OCI-LY7 (cell line): ENCODE measurements around the gene KSR1. TPM values are rescaled to one million over a fixed set of nuclear protein-coding genes. Genes with fewer than 3 reads are reported as not detected.

Experiments
- BruUV-seq: library from RNA; stranded (reverse); fragments of 400-500 nt; replicated peaks from 2 replicates; lab custom pipeline; 2021; lab: Mats Ljungman, UMichigan
- CTCF ChIA-PET: fragments of 300-600 bp; sonication (Branson Sonifier 250); formaldehyde crosslinking; loops from one replicate; lab custom pipeline; 2022; ENCODE audit warnings: antibody characterized with exemption; ENCODE audit not compliant: unreplicated experiment; lab: Charles Lee
- POLR2A ChIA-PET: fragments of 300-600 bp; sonication (Branson Sonifier 250); formaldehyde crosslinking; loops from one replicate; lab custom pipeline; 2022; ENCODE audit warnings: antibody characterized with exemption; lab: Charles Lee
- DNase-seq: peaks from one replicate; pipeline ENCODE4 v3.0.0-alpha.2; 2015; ENCODE audit warnings: low spot score
- H2AFZ ChIP-seq: fragments of 200-600 bp; sonication (generic), shearing (Covaris generic); 2 replicates; pipeline ENCODE4 v1.6.1; 2014; ENCODE audit warnings: mild to moderate bottlenecking, antibody characterized with exemption, low read length, moderate library complexity
- H3K27ac ChIP-seq: fragments of 200-600 bp; sonication (generic); 2 replicates; pipeline ENCODE4 v1.5.1; 2014; ENCODE audit warnings: mixed run types, low read depth, mild to moderate bottlenecking, moderate library complexity, low read length, inconsistent platforms; ENCODE audit not compliant: poor library complexity, severe bottlenecking
- H3K36me3 ChIP-seq: fragments of 200-600 bp; sonication (generic); 2 replicates; pipeline ENCODE4 v1.6.1; 2014; ENCODE audit warnings: mild to moderate bottlenecking, antibody characterized with exemption, low read length, moderate library complexity, mixed read lengths; ENCODE audit not compliant: insufficient read depth
- H3K4me1 ChIP-seq: fragments of 200-600 bp; sonication (generic); 2 replicates; pipeline ENCODE4 v1.5.1; 2014; ENCODE audit warnings: mild to moderate bottlenecking, low read length; ENCODE audit not compliant: insufficient read depth, poor library complexity, severe bottlenecking
- H3K4me2 ChIP-seq: fragments of 200-600 bp; sonication (generic); 2 replicates; pipeline ENCODE4 v1.6.1; 2014; ENCODE audit warnings: mild to moderate bottlenecking, low read length
- H3K4me3 ChIP-seq: fragments of 200-600 bp; sonication (generic); 2 replicates; pipeline ENCODE4 v1.5.1; 2014; ENCODE audit warnings: mild to moderate bottlenecking, low read depth, low read length; ENCODE audit not compliant: poor library complexity, severe bottlenecking
- H3K79me2 ChIP-seq: fragments of 200-600 bp; sonication (generic); 2 replicates; pipeline ENCODE4 v1.6.1; 2016; ENCODE audit warnings: low read depth, mild to moderate bottlenecking, low read length, moderate library complexity, mixed read lengths; ENCODE audit not compliant: insufficient read depth
- H3K9me2 ChIP-seq: fragments of 200-600 bp; sonication (generic); 2 replicates; pipeline ENCODE4 v1.6.1; 2016; ENCODE audit warnings: mild to moderate bottlenecking, low read length, mixed read lengths; ENCODE audit not compliant: insufficient read depth
- H3K9me3 ChIP-seq: fragments of 200-600 bp; sonication (generic); 2 replicates; pipeline ENCODE4 v1.6.1; 2014; ENCODE audit warnings: mild to moderate bottlenecking, mixed run types, low read length, mixed read lengths
- H4K20me1 ChIP-seq: fragments of 200-600 bp; sonication (generic); 2 replicates; pipeline ENCODE4 v1.6.1; 2014; ENCODE audit warnings: mild to moderate bottlenecking, antibody characterized with exemption, low read length, moderate library complexity, mixed read lengths; ENCODE audit not compliant: insufficient read depth
- CTCF ChIP-seq: fragments of 200-600 bp; sonication (generic); conservative IDR thresholded peaks from 2 replicates; pipeline ENCODE4 v1.5.1; 2014; ENCODE audit warnings: mild to moderate bottlenecking, antibody characterized with exemption, low read length, moderate library complexity, mixed read lengths
- EZH2phosphoT487 ChIP-seq: fragments of 200-600 bp; sonication (generic); IDR thresholded peaks from 2 replicates; pipeline ENCODE4 v1.6.1; 2018; ENCODE audit warnings: low read depth, borderline replicate concordance, mild to moderate bottlenecking, mixed run types, antibody characterized with exemption, low read length, moderate library complexity, mixed read lengths
- intact Hi-C: fragments of 100-400 bp; cut with micrococcal nuclease; formaldehyde crosslinking; loops from one replicate; pipeline ENCODE4 v1.10.0; 2022; ENCODE audit not compliant: unreplicated experiment
- total RNA-seq, 2 experiments: library from RNA; depleted of rRNA in 1 of 2; stranded (reverse); fragments of >200 nt in 1 of 2; shearing (Covaris generic) in 1 of 2; gene quantifications; 2 replicates each; pipeline ENCODE4 v1.2.3, GENCODE V29; 2014 to 2022

The KSR1 gene
- total RNA-seq, 2 experiments from 2014 or later: 2.2 to 4.1 TPM

- no peaks in the 10 kb centered on the region for H3K79me2 ChIP-seq
- no TSS peak for BruUV-seq
- no peaks in the 10 kb centered on the region for H3K9me2 ChIP-seq
- H3K4me2 ChIP-seq: no peak overlapping the region
- H3K9me3 ChIP-seq: no peaks in the 10 kb centered on the region
- H3K4me3 ChIP-seq: no peak overlapping the region
- no peak for DNase-seq
- POLR2A ChIA-PET: interaction anchor here (1.1 kb wide), 1 partner anchor 9 kb away, joined by 3 read pairs; no protein-coding TSS in a partner anchor
- CTCF ChIA-PET: no interaction called here
- H3K27ac ChIP-seq: no peak overlapping the region
- intact Hi-C loops: no loop called here
- H2AFZ ChIP-seq: no peak overlapping the region
- H3K36me3 ChIP-seq: no peaks in the 10 kb centered on the region
- TF ChIP-seq CTCF: no peak
- no peak for TF ChIP-seq EZH2phosphoT487
- no peaks in the 10 kb centered on the region for H4K20me1 ChIP-seq
- H3K4me1 ChIP-seq: no peaks in the 10 kb centered on the region
Observed at GRCh38 chr17:27554152-27554551, 97.9 kb downstream of the KSR1 start.

GRCh38 chr17:27554911-27555310 is 98.7 kb downstream of the KSR1 start:
- Histone ChIP-seq H2AFZ (no peak overlapping the region), H3K9me3 (no peaks in the 10 kb centered on the region), H3K27ac (no peak overlapping the region), H3K4me1 (no peaks in the 10 kb centered on the region), H3K79me2 (no peaks in the 10 kb centered on the region), H4K20me1 (no peaks in the 10 kb centered on the region), H3K4me3 (no peak overlapping the region), H3K9me2 (no peaks in the 10 kb centered on the region), H3K4me2 (no peak overlapping the region), H3K36me3 (no peaks in the 10 kb centered on the region)
- ChIA-PET POLR2A (no interaction called here), CTCF (no interaction called here)
- no peak for DNase-seq
- intact Hi-C loops: no loop called here
- BruUV-seq: no TSS peak
- TF ChIP-seq CTCF: no peak
- TF ChIP-seq EZH2phosphoT487: no peak

GRCh38 chr17:27555339-27555738 is 99.1 kb downstream of the KSR1 start:
- DNase-seq: no peak
- no TSS peak for BruUV-seq
- H3K27ac ChIP-seq: no peak overlapping the region
- H3K79me2 ChIP-seq: no peaks in the 10 kb centered on the region
- POLR2A ChIA-PET: no interaction called here
- no peaks in the 10 kb centered on the region for H3K36me3 ChIP-seq
- no peak overlapping the region for H3K4me3 ChIP-seq
- no peak for TF ChIP-seq CTCF
- TF ChIP-seq EZH2phosphoT487: no peak
- no peaks in the 10 kb centered on the region for H3K9me3 ChIP-seq
- no peaks in the 10 kb centered on the region for H3K9me2 ChIP-seq
- H3K4me2 ChIP-seq: no peak overlapping the region
- no peaks in the 10 kb centered on the region for H3K4me1 ChIP-seq
- H2AFZ ChIP-seq: no peak overlapping the region
- intact Hi-C loops: no loop called here
- CTCF ChIA-PET: no interaction called here
- no peaks in the 10 kb centered on the region for H4K20me1 ChIP-seq
